Heart right ventricle (tissue), 16 donors: ENCODE data around the gene FZD8. TPM values are rescaled to one million over a fixed set of nuclear protein-coding genes. Genes with fewer than 3 reads are reported as not detected.
A peak's percentile ranks its signal among the peaks of the same experiment; 100 is the strongest.

ENCODE experiments used
- ATAC-seq, 8 donors: fragments of 200-7000 bp; cut with Tn5 transposase; one replicate each; pipeline ENCODE4 v1.9.1; 2020; ENCODE audit warnings: mild to moderate bottlenecking in 8 of 8, moderate library complexity in 8 of 8, moderate number of reproducible peaks in 1 of 8
- DNase-seq, 2 donors: peaks; one replicate each; pipeline ENCODE4 v3.0.0-alpha.2; 2020
- H3K27ac ChIP-seq, 10 donors: fragments of 200-600 bp; sonication (generic) in 2 of 10; one replicate each; pipeline versions ENCODE4 v1.5.0 to v1.8.0; 2020 to 2022; ENCODE audit warnings: mild to moderate bottlenecking in 3 of 10
- H3K27me3 ChIP-seq, 7 donors: fragments of 200-600 bp; one replicate each; pipeline ENCODE4 v1.8.0; 2021 to 2022; ENCODE audit warnings: mild to moderate bottlenecking in 2 of 7
- H3K36me3 ChIP-seq, 9 donors: fragments of 200-600 bp; sonication (generic) in 1 of 9; one replicate each; pipeline versions ENCODE4 v1.5.0 to v1.8.0; 2020 to 2022; ENCODE audit warnings: mild to moderate bottlenecking in 2 of 9
- H3K4me1 ChIP-seq, 9 donors: fragments of 200-600 bp; sonication (generic) in 1 of 9; one replicate each; pipeline versions ENCODE4 v1.5.0 to v1.8.0; 2020 to 2022; ENCODE audit warnings: mild to moderate bottlenecking in 4 of 9
- H3K4me3 ChIP-seq, 10 donors: fragments of 200-600 bp; sonication (generic) in 2 of 10; one replicate each; pipeline versions ENCODE4 v1.5.0 to v1.8.0; 2020 to 2022; ENCODE audit warnings: mild to moderate bottlenecking in 7 of 10, moderate library complexity in 2 of 10
- H3K9me3 ChIP-seq, 11 donors: fragments of 200-600 bp in 10 of 11; sonication (generic) in 2 of 11; one replicate each; pipeline versions ENCODE4 v1.5.0 to v1.8.0; 2013 to 2022; ENCODE audit warnings: mild to moderate bottlenecking in 2 of 11, control low read depth in 1 of 11, moderate library complexity in 1 of 11
- WGBS, 2 donors: extraction: QIAGEN DNeasy Blood & Tissue Kit; methylation state at CpG; one replicate each; pipeline ENCODE4 v1.1.7; 2013; ENCODE audit warnings: inconsistent platforms in 1 of 2; 5-methylcytosine and 5-hydroxymethylcytosine counted together
- intact Hi-C, 10 donors: fragments of 100-400 bp; cut with DNase I; formaldehyde crosslinking; loops; one replicate each; pipeline versions ENCODE4 v1.11.1 to v1.14.2; 2022
- polyA plus RNA-seq, 2 donors: library from polyadenylated mRNA; stranded (reverse); fragments of 200-250 nt; gene quantifications; one replicate each; pipeline ENCODE4 v1.2.3, GENCODE V29; 2013
- total RNA-seq, 10 donors: library from RNA; stranded (reverse); fragmentation: NEBNext Ultra II Directional in 3 of 10; extraction: Animal tissue kit (Norgen Biotek cat#: 25700) in 3 of 10; gene quantifications; one replicate each; pipeline versions ENCODE4 v1.2.1 to v1.2.4, GENCODE V29; 2021 to 2023
- TF ChIP-seq, protein P1 (sequence below), 9 donors: fragments of 200-600 bp; sonication (generic) in 2 of 9; IDR thresholded peaks; one replicate each; pipeline versions ENCODE4 v1.5.0 to v1.8.0; 2021 to 2022; ENCODE audit warnings: antibody characterized with exemption in 9 of 9, mild to moderate bottlenecking in 5 of 9, moderate library complexity in 1 of 9
- donor health status: Arrhythmogenic right ventricular cardiomyopathy.
- donor health status: ischemic (EF 13 %, LVEDD 7.1; RV severe dilation, severe dysfunction).
- donor health status: healthy with polysubstance abuse.
- donor health status: DM: no; HTN: yes; CAD: no.
- donor health status: DM: no; HTN: no; CAD: no.
- donor health status: ischemic (EF 25% LVEDD 6.9; RV normal size, moderate dysfunction).
- donor health status: ischemic (EF 25% LVEDD 5.7; RV mildly dilated, moderate dysfunction).
- donor health status: healthy.
- donor health status: DM: yes; HTN: yes; CAD: no.
- donor health status: Ischemic cardiomyopathy.
- donor health status: ischemic (EF 35%, LVEDD 5.7; RV mildly dilated, moderate dysfunction).
- donor health status: nonischemic (EF 11% LVEDD 7.7; RV severe dilation, severe dysfunction).
- donor health status: DM: yes; HTN: yes; CAD: no.
- donor health status: PGD.
- donor health status: ischemic (EF 29% LVEDD 5.4; RV normal size, mild dysfunction).
- donor health status: nonischemic (EF 23%, LVEDD 6.1; RV moderate dilation, normal function).

The FZD8 gene
- total and polyA plus RNA-seq, 12 donors = 1.7 to 19.5 (median 5.9) TPM

DNA sequence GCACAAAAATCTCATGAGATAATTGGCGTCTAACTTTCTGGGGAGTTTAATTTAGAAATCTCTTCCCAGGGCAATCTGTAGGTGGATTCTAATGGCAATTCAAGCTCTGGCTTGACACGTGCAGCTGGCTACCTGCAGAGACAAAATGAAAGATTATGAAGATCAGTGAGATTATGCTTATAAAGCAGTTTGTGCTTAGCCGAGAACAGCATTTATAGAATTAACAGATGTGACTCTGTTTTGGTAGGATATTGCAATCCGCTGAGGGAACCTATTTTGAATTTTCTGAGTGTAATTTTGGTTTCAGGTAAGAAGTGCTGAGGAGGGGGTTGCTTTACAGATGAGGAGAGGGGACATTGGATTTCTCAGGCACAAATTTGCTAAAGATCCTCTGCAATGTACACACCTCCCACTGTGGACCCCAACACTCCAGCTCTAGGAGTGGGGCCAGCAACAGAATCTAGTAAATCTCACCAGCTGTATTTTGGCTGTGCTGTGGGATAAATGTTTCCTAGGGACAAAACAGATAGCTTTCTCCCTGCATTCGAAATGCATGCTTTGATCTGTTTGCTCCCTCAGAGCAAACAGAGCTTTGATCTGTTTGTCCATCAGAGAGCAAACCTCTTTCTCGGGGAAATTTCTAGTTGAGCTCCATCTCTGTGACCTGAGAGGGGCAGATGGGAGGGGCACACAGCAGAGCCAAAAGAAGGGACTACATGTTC lies 29.6 kb downstream of the FZD8 start:
- TF ChIP-seq, protein P1, sequence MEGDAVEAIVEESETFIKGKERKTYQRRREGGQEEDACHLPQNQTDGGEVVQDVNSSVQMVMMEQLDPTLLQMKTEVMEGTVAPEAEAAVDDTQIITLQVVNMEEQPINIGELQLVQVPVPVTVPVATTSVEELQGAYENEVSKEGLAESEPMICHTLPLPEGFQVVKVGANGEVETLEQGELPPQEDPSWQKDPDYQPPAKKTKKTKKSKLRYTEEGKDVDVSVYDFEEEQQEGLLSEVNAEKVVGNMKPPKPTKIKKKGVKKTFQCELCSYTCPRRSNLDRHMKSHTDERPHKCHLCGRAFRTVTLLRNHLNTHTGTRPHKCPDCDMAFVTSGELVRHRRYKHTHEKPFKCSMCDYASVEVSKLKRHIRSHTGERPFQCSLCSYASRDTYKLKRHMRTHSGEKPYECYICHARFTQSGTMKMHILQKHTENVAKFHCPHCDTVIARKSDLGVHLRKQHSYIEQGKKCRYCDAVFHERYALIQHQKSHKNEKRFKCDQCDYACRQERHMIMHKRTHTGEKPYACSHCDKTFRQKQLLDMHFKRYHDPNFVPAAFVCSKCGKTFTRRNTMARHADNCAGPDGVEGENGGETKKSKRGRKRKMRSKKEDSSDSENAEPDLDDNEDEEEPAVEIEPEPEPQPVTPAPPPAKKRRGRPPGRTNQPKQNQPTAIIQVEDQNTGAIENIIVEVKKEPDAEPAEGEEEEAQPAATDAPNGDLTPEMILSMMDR (IDR thresholded peaks at IDR 0.05) = no peak
- Histone ChIP-seq H3K36me3 (no peaks in the 10 kb centered on the region), H3K4me3 (no peak overlapping the region), H3K4me1 (peaks cover 0 to 9% (median 8%) of the 10 kb centered on the region in 9 donors), H3K27ac (no peak overlapping the region), H3K9me3 (no peaks in the 10 kb centered on the region), H3K27me3 (peaks cover 0 to 42% (median 27%) of the 10 kb centered on the region in 7 donors)
- intact Hi-C loops = no loop called here
- WGBS, 2 donors = 67 to 71% methylated on average over 6 of the region's 6 CpGs
- DNase-seq (no peak), ATAC-seq (no peak)

DNA sequence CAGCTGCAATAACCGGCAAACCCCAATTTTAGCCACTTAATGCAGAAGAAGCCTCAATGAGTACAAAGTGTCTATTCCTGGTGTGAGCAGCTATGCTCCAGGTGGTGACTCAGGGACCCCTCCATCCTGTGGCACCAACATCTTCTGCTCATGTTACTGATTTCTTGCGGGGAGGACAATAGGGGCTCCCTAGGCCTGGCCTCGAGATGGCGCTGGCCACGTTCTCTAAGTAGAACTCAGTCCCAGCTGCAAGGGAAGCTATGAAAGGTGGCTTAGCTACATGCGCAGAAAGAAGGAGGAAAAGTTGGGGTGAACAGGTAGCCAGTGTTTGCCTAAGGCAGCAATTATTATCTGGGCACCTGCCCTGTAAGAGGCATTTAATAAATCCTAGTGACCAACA lies 30.3 kb downstream of the FZD8 start:
- WGBS, 2 donors = 81 to 83% methylated on average over 6 of the region's 6 CpGs
- H3K9me3 ChIP-seq = no peaks in the 10 kb centered on the region
- H3K4me1 ChIP-seq = peaks cover 0 to 11% (median 10%) of the 10 kb centered on the region in 9 donors
- DNase-seq (no peak), ATAC-seq (no peak)
- no peak overlapping the region for H3K27ac ChIP-seq
- H3K4me3 ChIP-seq = no peak overlapping the region
- intact Hi-C loops = no loop called here
- H3K27me3 ChIP-seq = peaks cover 0 to 47% (median 31%) of the 10 kb centered on the region in 7 donors
- TF ChIP-seq, protein P1 (IDR thresholded peaks at IDR 0.05) = no peak
- no peaks in the 10 kb centered on the region for H3K36me3 ChIP-seq

DNA sequence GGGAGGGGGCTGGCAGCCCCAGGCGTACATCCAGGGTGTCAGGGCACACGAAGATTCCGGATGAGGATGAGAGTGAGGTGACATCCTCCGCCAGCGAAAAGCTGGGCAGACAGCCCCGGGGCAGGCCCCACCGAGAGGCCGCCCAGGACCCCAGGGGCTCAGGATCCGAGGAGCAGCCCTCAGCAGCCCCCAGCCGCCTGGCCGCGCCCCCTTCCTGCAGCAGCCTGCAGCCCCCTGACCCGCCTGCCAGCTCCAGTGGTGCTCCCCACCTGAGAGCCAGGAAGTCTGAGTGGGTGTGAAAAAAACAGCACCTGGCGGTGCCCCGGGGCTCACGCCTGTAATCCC lies 33.8 kb downstream of the FZD8 start:
- DNase-seq (no peak), ATAC-seq (peak in 1 of 8 donors; percentile 20)
- H3K36me3 ChIP-seq = no peaks in the 10 kb centered on the region
- no peak overlapping the region for H3K27ac ChIP-seq
- TF ChIP-seq, protein P1 (IDR thresholded peaks at IDR 0.05) = no peak
- intact Hi-C loops = loop anchor here in 1 of 10 donors (10.0 kb wide), 1 partner anchor 363 kb away; no protein-coding TSS in a partner anchor
- no peaks in the 10 kb centered on the region for H3K9me3 ChIP-seq
- peaks cover 0 to 66% (median 36%) of the 10 kb centered on the region in 7 donors for H3K27me3 ChIP-seq
- peaks cover 0 to 11% (median 10%) of the 10 kb centered on the region in 9 donors for H3K4me1 ChIP-seq
- peak overlapping the region; percentile 40 to 73 (median 53) for H3K4me3 ChIP-seq
- 54 to 67% methylated on average over 16 of the region's 16 CpGs for WGBS, 2 donors

DNA sequence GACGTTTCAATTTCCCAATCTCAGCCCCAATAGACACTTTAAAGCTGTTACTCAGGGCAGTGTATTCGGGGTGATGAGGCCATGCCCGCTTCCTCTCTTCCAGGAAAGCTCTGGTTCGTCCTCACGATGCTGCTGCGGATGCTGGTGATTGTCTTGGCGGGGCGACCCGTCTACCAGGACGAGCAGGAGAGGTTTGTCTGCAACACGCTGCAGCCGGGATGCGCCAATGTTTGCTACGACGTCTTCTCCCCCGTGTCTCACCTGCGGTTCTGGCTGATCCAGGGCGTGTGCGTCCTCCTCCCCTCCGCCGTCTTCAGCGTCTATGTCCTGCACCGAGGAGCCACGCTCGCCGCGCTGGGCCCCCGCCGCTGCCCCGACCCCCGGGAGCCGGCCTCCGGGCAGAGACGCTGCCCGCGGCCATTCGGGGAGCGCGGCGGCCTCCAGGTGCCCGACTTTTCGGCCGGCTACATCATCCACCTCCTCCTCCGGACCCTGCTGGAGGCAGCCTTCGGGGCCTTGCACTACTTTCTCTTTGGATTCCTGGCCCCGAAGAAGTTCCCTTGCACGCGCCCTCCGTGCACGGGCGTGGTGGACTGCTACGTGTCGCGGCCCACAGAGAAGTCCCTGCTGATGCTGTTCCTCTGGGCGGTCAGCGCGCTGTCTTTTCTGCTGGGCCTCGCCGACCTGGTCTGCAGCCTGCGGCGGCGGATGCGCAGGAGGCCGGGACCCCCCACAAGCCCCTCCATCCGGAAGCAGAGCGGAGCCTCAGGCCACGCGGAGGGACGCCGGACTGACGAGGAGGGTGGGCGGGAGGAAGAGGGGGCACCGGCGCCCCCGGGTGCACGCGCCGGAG lies 34.4 kb downstream of the FZD8 start:
- Histone ChIP-seq H3K4me1 (peaks cover 0 to 11% (median 10%) of the 10 kb centered on the region in 9 donors), H3K27me3 (peaks cover 0 to 66% (median 36%) of the 10 kb centered on the region in 7 donors), H3K9me3 (no peaks in the 10 kb centered on the region), H3K27ac (no peak overlapping the region), H3K36me3 (no peaks in the 10 kb centered on the region), H3K4me3 (peak overlapping the region; percentile 40 to 73 (median 53))
- ATAC-seq (peak in 4 of 8 donors; percentile 26 to 52 (median 30)), DNase-seq (no peak)
- intact Hi-C loops = loop anchor here in 1 of 10 donors (10.0 kb wide), 1 partner anchor 363 kb away; no protein-coding TSS in a partner anchor
- WGBS, 2 donors = 6 to 9% methylated on average over 71 to 78 of the region's 78 CpGs
- TF ChIP-seq, protein P1 (IDR thresholded peaks at IDR 0.05) = no peak
